Hippocampal formation (tissue), 2 donors: ENCODE results near the gene SMG9.
A peak's percentile ranks its signal among the peaks of the same experiment; 100 is the strongest.

Experiments used
- DNase-seq, 2 donors: peaks; one replicate each; lab custom pipeline; 2025; lab: John Stamatoyannopoulos, UW

SMG9 gene, protein sequence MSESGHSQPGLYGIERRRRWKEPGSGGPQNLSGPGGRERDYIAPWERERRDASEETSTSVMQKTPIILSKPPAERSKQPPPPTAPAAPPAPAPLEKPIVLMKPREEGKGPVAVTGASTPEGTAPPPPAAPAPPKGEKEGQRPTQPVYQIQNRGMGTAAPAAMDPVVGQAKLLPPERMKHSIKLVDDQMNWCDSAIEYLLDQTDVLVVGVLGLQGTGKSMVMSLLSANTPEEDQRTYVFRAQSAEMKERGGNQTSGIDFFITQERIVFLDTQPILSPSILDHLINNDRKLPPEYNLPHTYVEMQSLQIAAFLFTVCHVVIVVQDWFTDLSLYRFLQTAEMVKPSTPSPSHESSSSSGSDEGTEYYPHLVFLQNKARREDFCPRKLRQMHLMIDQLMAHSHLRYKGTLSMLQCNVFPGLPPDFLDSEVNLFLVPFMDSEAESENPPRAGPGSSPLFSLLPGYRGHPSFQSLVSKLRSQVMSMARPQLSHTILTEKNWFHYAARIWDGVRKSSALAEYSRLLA

DNA sequence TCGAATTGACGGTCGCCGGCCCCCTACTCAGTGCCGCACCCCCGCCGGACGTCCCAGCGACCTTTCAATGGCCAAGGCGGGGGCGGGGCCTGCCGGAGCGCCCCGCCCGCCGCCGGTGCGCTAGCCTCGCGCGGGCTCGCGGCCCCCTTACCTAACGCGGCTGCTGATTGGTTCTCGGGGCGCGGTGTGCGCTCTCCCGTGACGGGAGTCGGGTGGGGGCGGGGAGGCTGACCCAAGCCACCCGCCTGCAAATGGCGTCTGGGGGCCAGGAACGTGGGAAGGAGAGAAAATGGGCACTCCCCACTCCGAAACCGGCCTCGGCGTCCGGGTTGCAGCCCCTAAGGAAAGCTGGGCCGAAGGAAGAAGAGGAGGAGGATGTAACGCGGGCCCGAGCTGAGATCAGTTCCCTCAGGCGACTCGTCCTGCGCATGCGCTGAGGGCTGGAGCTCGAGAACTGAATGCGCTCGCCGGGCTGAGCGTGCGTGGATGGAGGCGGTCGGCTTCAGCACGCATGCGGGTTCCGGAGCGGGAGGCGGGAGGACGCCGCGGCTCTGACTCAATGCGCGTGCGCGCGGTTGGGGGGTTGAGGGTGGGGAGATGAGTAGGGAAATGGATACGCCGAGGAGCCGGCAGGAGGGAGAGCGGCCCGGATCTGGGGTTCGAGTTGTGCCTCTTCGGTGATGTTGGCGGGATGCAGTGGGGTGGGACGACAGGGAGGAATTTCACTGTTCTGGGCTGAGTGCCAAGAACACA, at the start of gene SMG9:
TSS of gene SMG9 (minus strand) at position 460 of the 753 bp plus-strand sequence. CDS start 4,221 bp downstream, outside the sequence.
- DNase-seq, result peak; percentile 86 to 97

DNA sequence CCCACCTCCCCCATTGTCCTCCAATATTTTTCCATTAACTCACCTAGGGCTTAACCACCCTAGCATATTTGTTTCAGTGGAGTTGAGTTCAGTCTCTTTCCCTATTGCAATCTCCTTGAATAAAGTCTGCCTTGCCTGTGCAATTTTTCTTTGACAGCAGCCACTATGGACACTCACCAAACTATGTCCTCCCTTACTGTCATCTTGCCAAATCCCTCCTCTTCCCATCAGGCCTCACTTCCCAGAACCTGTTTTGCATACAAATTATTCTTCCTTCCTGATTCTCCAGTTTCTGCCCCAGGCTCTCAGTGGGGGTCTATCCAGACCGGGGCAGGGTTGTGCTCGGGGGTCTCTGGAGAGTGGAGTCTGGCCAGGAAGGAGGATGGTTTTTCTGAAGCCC, 49.7 kb upstream of the SMG9 start:
- peak in 1 of 2 donors; percentile 33 for DNase-seq

DNA sequence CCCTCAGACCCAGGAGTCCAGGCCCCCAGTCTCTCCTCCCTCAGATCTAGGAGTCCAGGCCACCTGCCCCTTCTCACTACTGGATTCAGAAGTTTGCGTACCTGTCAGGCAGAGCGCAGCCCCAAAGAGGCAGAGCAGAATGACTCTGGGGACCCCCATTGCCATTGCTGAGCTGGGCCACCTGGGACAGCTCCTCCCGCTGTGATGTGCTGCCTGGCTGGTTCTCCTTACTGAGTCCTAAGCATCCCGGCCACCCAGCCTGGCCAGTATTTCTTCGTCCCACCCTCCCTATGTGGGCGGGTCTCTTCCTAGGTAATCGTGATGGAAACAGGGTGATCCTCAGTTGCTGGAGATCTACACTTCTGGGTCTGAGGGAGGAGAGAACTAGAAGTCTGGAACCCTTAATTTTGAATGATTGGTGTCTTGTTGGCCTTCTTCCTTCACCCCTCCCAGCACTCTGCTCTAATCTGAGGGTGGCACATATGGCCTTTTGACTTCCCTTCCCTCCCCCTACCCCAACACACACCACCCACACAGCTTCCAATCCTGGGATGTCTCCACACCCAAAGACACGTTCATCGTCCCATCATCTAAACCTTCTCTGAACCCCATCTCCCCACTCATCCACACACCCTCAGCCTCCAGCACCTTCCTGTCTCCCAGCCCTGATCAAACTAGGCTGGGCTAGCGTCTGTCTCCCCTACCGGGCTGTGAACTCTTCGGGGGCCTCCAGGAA, 47.6 kb upstream of the SMG9 start, which contains the start of gene LYPD5:
TSS of gene LYPD5 (minus strand) at position 232 of the 736 bp plus-strand sequence. CDS start at position 165, 67 bp downstream.
- DNase-seq, result no peak

DNA sequence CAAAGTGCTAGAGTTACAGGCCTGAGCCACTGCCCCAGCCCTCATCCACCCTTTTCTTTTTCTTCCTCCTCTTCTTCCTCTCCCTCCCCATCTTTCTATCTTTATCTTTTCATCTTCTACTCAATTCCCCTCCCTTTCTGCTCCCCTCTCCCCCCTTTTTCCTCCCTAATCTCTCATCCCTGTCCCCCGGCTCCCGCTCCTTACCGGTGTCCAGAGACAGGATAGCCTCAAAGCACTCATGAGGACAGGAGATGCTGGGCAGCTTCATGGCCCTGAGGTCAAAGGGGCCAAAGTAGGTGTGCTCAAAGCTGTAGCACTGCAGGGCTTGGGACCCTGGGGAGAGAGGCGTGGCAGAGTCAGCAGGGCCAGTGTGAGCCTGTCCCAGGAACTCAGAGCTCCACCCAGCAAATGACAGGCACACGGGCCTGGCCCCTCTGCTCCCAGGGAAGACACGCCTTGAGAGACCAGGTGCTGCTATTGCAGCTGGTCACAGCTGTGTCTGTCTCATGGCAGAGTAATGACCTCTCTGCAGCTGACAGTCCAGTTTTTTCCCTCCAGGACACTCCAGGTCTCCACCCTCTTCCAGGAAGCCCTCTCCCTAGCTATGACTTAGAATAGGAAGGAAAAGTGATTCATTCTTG, 44.9 kb upstream of the SMG9 start:
- DNase-seq, result no peak

DNA sequence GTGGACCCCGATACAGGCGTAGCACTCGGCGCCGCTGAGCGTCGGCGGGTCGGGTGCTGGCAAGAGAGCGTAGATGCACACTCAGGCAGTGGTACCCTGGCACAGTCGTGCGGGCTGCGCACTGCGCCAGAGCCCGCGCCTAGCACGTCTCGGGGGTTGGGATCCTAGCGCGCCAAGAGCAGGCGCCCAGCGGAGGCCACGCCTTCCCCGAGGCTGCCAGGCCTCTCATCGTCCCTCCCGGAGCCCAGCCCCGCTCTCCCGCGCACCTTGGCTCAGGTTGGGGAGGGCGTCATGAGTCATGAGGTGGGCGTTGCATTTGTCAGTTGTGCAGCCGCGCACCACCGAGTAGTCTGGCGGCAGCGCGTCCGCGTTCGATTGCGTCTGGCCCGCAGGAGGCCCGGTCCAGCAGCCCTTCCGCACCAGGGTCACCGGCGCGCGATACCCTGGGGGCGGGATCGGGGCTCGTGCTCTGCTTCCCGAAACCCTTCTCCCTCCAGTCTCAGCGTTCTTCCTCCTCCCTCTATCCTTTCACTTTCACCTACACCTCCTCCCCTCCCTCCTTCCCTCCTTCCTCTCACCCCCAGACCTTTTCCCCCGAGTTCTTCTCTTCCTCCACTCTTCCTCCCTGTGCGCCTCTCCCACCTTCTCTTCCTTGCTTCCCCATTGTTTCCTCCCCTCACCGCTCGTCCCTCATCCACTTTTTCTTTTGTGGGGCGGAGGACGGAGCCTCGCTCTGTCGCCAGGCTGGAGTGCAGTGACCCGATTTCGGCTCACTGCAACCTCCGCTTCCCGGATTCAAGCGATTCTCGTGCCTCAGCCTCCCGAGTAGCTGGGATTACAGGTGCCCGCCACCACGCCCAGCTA, 44.0 kb upstream of the SMG9 start:
- no peak for DNase-seq

DNA sequence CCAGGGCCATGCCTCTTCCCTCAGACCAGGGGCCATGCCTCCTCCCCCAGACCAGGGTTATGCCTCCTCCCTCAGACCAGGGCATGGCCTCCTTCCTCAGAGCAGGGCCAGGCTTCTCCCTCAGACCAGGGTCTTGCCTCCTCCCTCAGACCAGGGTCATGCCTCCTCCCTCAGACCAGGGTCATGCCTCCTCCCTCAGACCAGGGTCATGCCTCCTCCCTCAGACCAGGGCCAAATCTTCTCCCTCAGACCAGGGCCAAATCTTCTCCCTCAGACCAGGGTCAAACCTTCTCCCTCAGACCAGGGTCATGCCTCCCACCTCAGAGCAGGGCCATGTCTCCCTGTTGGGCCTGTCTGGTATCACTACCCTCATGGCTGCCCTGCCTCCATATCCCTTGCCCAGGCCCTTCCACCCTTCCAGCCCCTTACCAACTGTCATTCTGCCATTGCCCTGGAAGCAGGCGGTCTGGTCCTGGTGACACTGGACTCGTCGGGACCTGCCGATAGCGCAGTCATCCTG, 43.3 kb upstream of the SMG9 start:
- no peak for DNase-seq

DNA sequence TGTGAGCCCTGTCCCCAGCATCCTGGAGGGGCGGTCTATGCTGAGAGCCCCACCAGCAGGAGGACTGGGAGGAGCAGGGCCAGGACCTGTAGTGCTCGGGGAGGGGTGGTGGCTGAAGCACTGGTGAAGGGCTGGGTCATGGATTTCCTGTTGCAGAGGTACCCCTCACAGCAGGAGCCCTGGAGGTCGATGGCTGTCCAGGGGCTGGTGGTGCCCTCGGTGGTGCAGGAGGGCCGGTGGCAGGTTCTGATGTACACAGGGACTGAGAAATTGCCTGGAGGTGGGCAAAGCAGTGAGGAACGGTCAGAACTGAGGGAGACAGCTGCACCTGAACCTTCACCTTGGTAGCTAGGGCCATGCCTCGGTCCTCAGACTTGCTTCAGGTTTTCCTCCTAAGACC, 42.8 kb upstream of the SMG9 start:
- no peak for DNase-seq

DNA sequence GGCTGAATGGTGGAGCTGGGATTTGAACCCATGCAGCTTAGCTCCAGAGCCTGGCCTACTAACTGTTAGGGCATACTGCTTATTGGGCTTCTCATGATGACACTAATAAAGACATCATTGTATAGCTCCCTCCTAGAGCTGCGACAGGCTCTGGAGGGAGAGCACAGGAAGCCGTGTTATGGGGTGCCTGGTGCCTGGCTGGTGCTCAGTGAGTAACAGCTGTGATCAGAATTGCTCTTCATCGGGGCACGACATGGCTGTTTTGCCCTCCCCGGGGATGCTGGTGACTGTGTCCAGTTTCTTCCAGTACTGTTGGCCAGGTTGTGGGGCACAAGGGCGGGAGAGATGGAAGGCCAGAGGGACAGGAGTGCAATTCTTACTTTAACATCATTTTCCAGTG, 42.4 kb upstream of the SMG9 start:
- DNase-seq, result no peak

DNA sequence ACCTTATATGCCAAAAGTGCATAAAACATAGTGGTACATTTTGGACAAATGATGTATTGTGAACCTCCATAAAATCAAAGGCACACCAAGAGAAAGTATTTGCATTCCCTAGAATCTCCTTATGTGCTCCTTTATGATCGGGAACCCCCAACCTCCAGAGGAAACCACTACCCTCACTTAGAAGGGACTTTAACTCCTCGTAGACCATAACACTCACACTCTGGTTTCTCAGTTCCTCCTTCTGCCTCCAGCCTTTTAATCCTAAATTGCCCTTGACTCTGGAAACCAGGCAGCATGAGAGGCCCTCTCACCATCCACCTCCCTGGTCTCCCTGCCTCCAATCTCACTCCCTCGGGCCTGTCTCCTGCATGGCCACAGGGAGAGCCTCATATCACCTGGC, 35.8 kb upstream of the SMG9 start:
- DNase-seq, result no peak

DNA sequence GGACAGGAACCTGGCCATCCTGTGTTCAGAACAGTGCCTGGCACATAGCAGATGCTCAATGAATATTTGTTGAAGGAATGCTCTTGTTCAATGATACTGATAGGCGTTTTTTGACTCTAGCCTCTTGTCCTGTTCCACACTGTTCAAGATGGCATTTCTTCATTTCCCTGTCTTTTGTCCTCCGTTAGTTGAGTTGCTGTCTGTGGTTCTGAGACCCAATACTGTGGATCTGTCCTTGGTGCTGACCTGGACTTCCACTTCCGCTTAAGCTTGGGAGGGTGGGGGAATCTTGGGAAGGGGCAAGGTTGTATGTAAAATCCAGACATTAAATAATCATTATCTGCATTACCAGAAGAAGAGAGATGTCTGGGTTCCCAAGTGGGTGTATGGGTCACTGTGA, 34.3 kb upstream of the SMG9 start:
- no peak for DNase-seq

DNA sequence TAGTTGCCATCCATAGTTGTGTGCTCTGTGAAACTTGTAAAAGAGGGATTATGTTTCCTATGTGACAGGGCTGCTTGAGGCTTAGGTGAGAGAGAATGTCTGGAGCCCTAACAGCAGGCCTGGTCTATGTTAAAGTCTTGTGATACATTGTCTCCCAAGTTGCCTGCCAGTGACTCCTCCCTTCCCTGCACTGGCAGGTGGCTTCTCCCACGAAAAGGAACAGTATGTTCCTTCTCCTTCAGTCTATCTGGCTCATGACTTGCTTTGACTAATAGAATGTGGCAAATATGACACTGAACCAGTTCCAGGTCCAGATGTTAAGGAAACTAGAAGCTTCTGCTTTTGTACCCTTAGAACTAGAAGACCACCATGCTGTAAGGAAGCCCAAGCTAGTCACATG, 31.9 kb upstream of the SMG9 start:
- no peak for DNase-seq

DNA sequence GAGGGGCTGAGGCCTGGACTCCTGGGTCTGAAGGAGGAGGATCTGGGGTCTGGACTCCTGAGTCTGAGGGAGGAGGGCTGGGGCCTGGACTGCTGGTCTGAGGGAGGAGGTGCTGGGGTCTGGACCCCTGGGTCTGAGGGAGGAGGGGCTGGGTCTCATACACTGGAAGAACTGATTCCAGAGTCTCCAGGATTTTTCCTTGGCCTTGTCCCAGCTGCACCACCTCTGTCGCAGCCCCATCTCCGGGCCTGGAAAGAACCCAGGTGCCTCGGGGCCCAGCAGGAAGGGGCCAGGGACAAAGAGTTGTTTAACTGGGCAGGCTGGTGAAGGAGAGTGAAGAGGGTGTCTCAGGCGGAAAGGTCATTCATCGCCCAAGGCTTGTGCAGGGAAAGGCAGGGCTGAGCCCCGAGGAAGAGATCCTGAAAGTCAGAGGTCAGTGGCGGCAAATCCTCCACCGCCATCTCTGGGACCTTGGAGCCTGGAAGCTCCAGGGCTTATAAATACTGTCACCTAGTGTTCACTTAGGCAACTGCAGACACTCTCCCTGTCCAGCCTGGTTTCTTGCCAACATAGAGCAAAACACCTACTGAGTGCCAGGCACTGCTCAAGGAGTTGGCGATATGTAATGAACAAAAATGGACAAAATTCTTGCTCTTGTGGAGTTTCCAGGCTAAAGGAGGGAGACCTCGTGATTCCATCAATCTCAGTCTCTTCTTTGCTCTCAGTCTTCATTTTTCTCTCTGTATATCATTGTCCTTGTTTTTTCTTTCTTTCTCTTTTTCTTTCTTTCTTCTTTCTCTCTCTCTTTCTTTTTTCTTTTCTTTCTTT, 30.4 kb upstream of the SMG9 start:
- peak; percentile 18 to 30 for DNase-seq

DNA sequence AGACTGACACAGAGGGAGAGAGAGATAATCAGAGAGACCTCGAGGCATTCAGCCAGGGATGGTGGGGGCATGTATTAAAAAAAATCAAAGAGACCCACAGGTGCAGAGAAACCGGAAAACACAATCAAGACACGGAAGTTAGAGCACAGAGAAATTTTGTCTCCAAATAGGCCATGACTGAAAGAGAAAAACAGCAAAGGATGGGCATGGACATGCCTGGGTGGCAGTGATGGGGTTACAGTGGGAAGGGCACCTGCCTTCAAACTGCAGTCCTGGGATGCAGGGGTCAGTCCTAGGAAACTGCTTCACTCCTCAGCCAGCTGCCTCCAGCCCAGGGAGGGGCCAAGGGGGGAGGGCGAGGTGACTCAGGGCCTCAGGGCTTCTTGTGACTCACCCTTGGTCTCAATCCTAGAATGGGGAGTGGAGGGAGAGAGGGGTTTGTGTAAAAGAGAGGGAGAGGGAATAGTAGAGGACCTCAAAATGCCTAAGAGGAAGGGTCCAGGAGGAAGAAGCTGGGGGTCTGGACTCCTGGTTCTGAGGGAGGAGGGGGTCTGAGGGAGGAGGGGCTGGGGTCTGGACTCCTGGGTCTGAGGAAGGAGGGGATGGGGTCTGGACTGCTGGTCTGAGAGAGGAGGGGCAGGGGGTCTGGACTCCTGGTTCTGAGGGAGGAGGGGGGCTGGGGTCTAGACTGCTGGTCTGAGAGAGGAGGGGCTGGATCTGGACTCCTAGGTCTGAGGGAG, 29.6 kb upstream of the SMG9 start:
- no peak for DNase-seq

DNA sequence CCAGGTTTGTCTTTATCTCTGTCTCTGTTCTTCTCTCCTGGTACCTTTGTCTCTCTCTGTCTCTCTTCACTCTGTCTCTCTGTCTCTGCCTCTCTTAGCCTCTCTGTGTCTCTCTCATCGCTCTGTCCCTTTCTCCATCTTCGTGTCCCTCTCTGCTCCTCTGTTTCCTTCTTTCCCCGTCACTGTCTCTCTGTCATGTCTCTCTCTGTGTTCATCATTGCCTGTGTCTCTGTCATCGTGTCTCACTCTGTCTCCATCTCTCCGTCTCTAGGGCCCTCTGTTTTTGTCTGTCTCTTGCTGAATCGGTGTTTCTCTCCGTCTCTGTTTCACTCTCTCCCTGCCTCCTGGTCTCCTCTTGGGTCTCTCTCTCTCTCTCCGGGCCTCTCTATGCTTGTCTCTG, 28.9 kb upstream of the SMG9 start:
- DNase-seq, result no peak

DNA sequence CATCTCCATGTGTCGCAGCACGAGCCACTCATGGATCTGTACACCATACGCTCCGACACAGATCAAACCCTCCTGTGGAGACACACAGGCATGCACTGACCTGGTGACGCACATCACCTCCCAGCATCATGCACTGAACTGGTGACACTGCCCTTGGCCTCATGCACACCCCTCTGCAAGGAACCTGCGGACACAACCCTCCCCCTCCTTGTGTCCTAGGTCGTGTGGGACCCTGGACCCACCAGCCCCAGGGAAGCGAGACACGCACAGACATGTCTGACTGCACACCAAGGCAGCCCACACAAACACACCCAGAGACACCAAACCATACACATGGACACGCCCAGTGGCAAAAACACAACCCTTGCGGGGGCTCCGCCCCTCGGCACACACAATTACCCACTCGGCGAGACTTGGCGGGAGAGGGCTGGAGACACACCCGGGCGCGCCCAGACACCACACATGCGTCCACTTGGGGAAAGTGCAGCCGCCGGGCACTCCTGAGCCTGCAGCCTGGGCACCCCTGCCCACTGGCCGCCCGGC, 28.0 kb upstream of the SMG9 start:
- DNase-seq, result no peak

DNA sequence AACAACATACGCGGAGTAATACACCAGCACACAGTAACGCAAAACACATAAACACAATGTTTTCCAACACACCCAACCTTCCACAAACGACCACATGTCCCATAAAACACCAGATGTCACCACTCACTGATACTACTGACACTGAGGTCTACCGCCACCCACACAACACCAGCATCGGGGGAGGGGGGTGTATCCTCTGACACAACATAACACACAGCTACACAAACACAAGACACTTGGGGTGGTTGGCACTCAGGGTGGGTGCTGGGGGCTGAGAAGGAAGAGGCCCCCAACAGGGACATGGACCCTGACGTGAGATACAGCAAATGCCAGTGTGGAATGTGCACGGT, 27.5 kb upstream of the SMG9 start:
- DNase-seq, result no peak

DNA sequence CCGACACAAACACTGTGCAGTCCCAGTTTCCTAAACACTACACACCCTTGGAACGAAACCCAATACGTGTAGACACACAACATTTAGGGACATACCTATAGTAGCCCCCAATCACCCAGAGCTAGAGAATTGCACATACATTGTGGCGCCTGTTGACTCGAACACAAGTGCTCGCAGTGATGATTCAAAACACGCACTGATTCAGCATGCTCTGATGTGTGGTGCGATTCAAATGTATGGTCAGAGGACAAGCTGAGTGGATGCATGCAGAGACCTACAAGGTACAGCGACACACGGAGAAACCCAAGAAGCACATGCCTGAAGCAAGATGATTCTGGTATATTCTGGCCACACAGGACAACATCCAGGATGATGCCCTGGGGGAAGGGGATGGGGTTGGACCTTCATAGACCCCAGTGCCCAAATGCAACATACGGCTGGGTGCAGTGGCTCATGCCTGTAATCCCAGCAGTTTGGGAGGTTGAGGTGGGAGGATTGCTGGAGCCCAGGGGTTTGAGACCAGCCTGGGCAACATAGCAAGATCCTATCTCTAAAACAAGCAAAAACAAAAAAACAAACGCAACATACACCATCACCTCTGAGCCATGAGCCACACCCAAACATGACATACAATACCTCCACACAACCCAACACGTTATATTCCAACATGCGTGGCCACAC, 27.0 kb upstream of the SMG9 start:
- no peak for DNase-seq
